Measurements from ENCODE around the gene NRL.

GRCh38 chr14:24159777-24160498 lies 45.2 kb upstream of the NRL start:
- TF ChIP-seq CTCF (IDR thresholded peaks at IDR 0.05), result no peak
- no peak for TF ChIP-seq EZH2 (IDR thresholded peaks at IDR 0.05)
